CD4-positive, alpha-beta T cell treated with Interferon gamma for 1 hour (primary cell): ENCODE results near the gene MFN2.
"Not testable (repeated sequence)": the region's sequence is repeated elsewhere in the genome, so short reads cannot be mapped to it uniquely, and the experiment has no call there.

Experiments used
- DNase-seq: peaks from one replicate; pipeline ENCODE4 v3.0.0-alpha.2; 2020

Gene MFN2

GRCh38 chr1:12028957-12029511, 48.8 kb downstream of the MFN2 start:
- no peak for DNase-seq

- no peak for DNase-seq
Measured at GRCh38 chr1:12029720-12030339, 49.6 kb downstream of the MFN2 start.

GRCh38 chr1:12031039-12031980, 51.1 kb downstream of the MFN2 start:
- no peak for DNase-seq

GRCh38 chr1:12032161-12032621, 51.9 kb downstream of the MFN2 start:
- DNase-seq: no peak

- not testable (repeated sequence) for DNase-seq
Measured at GRCh38 chr1:12033441-12033840, 53.2 kb downstream of the MFN2 start.

GRCh38 chr1:12034381-12034801, 54.1 kb downstream of the MFN2 start:
- DNase-seq: no peak

GRCh38 chr1:12035312-12035711, 55.1 kb downstream of the MFN2 start:
- no peak for DNase-seq

- DNase-seq: no peak
Measured at GRCh38 chr1:12037486-12038355, 57.5 kb downstream of the MFN2 start.

- no peak for DNase-seq
Measured at GRCh38 chr1:12038356-12039163, 58.3 kb downstream of the MFN2 start.

- no peak for DNase-seq
Measured at GRCh38 chr1:12039164-12039525, 58.9 kb downstream of the MFN2 start.

- DNase-seq: peak; percentile 17
Measured at GRCh38 chr1:12039824-12040456, 59.7 kb downstream of the MFN2 start.

GRCh38 chr1:12040457-12041051, 60.3 kb downstream of the MFN2 start:
- DNase-seq: peak; percentile 16

- DNase-seq: not testable (repeated sequence)
Measured at GRCh38 chr1:12044187-12044877, 64.1 kb downstream of the MFN2 start.

- no peak for DNase-seq
Measured at GRCh38 chr1:12046749-12047119, 66.5 kb downstream of the MFN2 start.

GRCh38 chr1:12047120-12047876, 67.1 kb downstream of the MFN2 start:
- DNase-seq: peak; percentile 26

GRCh38 chr1:12048372-12048771, 68.1 kb downstream of the MFN2 start:
- no peak for DNase-seq

- DNase-seq: no peak
Measured at GRCh38 chr1:12049616-12050015, 69.4 kb downstream of the MFN2 start.

GRCh38 chr1:12051361-12051760, 71.1 kb downstream of the MFN2 start:
- no peak for DNase-seq

- peak; percentile 17 for DNase-seq
Measured at GRCh38 chr1:12052008-12052573, 71.8 kb downstream of the MFN2 start.
